Ectodermal cell (in vitro differentiated cells): Measurements from ENCODE around the gene TNFSF15.
"Not testable (repeated sequence)": the region's sequence is repeated elsewhere in the genome, so short reads cannot be mapped to it uniquely, and the experiment has no call there.

Experiments
- H3K27ac ChIP-seq: 2 replicates; pipeline ENCODE4 v1.7.0; 2013; ENCODE audit warnings: mild to moderate bottlenecking, low read depth, low read length; ENCODE audit not compliant: insufficient read depth, poor library complexity, severe bottlenecking
- H3K27me3 ChIP-seq: 2 replicates; pipeline ENCODE4 v1.7.0; 2013; ENCODE audit warnings: mild to moderate bottlenecking, low read length; ENCODE audit not compliant: insufficient read depth, control insufficient read depth, poor library complexity, severe bottlenecking
- H3K36me3 ChIP-seq: one replicate; pipeline ENCODE4 v1.7.0; 2013; ENCODE audit warnings: low read length; ENCODE audit not compliant: control insufficient read depth, insufficient read depth
- H3K4me1 ChIP-seq: one replicate; pipeline ENCODE4 v1.7.0; 2013; ENCODE audit warnings: low read length; ENCODE audit not compliant: control insufficient read depth, insufficient read depth
- H3K4me3 ChIP-seq: 2 replicates; pipeline ENCODE4 v1.7.0; 2013; ENCODE audit warnings: low read depth, low read length, control low read depth; ENCODE audit not compliant: insufficient read depth
- H3K9me3 ChIP-seq: 2 replicates; pipeline ENCODE4 v1.7.0; 2013; ENCODE audit warnings: mild to moderate bottlenecking, low read length, moderate library complexity; ENCODE audit not compliant: control insufficient read depth
- WGBS, 2 experiments: methylation state at CpG; one replicate each; pipeline ENCODE4 v1.1.7; 2013; ENCODE audit warnings: missing lambda C conversion rate in 2 of 2; 5-methylcytosine and 5-hydroxymethylcytosine counted together

TNFSF15 gene

GRCh38 chr9:114757984-114758383 is 47.9 kb downstream of the TNFSF15 start:
- no peaks in the 10 kb centered on the region for H3K27me3 ChIP-seq
- H3K4me3 ChIP-seq: no peak overlapping the region
- H3K4me1 ChIP-seq: no peaks in the 10 kb centered on the region
- WGBS, 2 experiments: 70 to 72% methylated on average over 9 of the region's 9 CpGs
- no peaks in the 10 kb centered on the region for H3K9me3 ChIP-seq
- H3K27ac ChIP-seq: no peak overlapping the region
- no peaks in the 10 kb centered on the region for H3K36me3 ChIP-seq

GRCh38 chr9:114757395-114757794 is 48.4 kb downstream of the TNFSF15 start:
- Histone ChIP-seq H3K27me3 (no peaks in the 10 kb centered on the region), H3K9me3 (no peaks in the 10 kb centered on the region), H3K4me3 (no peak overlapping the region), H3K4me1 (no peaks in the 10 kb centered on the region), H3K27ac (no peak overlapping the region), H3K36me3 (no peaks in the 10 kb centered on the region)
- WGBS, 2 experiments: 97 to 100% methylated on average over 2 of the region's 2 CpGs

DNA sequence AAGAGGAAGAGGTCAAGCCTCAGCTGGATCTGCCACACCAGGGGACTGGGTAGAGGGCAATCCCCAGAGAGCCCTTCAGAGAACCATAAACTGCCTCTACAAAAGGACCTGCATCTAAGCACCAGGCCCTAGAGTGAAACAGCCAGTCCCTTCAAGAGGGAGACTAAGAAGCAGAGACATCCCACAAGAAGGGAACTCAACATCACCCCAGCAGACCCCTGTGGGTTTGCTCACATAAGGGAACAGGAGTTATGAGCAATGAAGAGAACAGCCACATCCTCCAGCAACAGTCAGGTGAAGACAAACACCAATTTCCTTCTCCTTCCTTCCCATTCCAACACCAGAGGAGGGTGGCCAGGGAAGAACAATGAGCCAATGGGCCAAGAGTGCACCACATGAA is 48.9 kb downstream of the TNFSF15 start:
- Histone ChIP-seq H3K4me1 (no peaks in the 10 kb centered on the region), H3K27ac (no peak overlapping the region), H3K9me3 (no peaks in the 10 kb centered on the region)

DNA sequence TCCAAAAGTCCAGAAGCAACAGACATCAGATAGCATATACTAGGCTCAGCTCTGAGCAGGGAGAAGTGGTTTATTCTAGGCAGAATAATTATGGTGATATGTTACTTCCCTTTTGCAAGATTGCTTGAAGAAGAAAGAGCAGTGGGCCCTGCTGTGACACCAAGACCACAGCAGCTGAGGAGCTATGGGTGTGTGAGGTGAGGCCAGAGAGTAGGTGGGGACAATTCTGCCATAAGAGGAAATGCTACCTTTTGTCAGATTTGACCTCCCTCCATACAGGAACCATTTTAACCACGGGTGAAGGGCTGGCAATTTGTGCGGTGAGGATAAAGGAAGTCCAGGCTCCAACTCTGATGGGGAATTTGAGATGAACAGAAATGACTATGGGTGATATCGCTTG is 51.3 kb downstream of the TNFSF15 start:
- H3K4me3 ChIP-seq: no peak overlapping the region
- H3K4me1 ChIP-seq: no peaks in the 10 kb centered on the region
- no peaks in the 10 kb centered on the region for H3K36me3 ChIP-seq
- H3K27me3 ChIP-seq: no peaks in the 10 kb centered on the region
- 87 to 91% methylated on average over 3 of the region's 3 CpGs for WGBS, 2 experiments
- no peak overlapping the region for H3K27ac ChIP-seq
- H3K9me3 ChIP-seq: no peaks in the 10 kb centered on the region

More for the DNA sequence above, 48.9 kb downstream of the TNFSF15 start:
- H3K4me3 ChIP-seq: no peak overlapping the region
- H3K36me3 ChIP-seq: no peaks in the 10 kb centered on the region
- H3K27me3 ChIP-seq: no peaks in the 10 kb centered on the region

DNA sequence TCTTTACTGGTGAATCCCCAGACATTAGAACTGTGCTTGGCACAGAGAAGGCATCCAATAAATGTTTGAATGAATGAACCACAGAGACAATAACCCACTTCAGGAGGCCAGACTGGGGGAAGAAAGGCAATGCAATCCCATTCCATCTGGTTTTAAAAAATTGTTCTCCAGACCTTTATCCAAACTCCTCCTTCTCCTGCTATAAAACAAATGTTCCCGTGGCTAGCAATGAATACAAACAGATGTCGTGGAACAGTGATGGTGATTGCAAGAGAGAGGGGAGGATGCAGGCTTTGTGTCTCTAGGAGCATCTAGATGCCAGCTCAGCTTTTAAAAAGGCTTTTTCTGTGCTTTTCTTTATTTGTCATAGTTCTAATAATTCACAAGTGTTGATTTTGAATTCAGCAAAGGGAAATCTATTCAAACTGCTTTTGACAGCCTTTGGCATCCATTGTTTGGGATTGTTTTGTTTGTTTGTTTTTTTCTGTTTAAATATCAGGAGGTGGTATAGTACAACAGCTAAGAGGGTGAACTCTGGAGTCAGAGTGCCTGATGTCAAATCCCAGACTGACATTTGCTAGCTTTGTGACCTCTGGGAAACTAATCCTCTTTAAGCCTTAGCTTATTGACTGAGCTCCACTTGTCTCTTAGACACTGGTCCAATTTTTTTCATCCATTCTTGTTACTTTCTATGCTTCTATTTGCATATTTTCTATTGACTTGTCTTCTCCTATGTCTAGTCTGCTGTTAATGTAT is 59.1 kb downstream of the TNFSF15 start:
- H3K27ac ChIP-seq: no peak overlapping the region
- no peaks in the 10 kb centered on the region for H3K36me3 ChIP-seq
- 60 to 77% methylated on average over 2 of the region's 2 CpGs for WGBS, 2 experiments

DNA sequence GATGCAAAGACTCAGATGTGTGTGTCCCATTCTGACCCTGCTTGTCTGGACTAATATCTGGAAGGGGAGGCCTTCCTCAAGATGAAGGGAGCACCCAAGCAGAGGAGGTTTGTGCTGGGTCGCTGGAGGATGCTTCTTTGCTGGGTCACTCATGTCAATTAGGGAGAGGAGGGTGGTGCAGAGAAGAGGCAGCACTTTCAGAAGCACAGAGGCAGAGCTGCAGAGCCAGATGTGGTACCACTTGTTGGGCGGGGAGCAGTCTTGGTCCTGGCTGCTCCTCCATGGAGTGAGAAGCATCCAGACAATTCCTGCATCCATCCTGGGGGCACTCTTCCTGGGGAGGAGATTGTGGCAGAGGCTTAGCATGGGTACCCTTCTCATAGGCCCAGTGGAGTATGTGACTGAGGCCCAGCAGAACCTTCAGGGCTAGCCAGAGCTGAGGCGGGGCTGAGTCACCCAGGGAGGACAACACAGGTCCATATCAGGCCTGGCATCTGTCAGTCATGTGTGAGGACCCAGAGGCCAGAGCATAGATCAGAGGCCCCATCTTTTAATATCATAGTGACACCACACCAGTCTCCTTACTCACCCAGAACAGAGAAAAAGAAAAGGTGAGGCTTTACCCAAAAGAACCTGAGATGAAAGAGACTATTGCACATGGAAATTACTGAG is 59.8 kb downstream of the TNFSF15 start:
- H3K4me1 ChIP-seq: no peaks in the 10 kb centered on the region
- 71 to 72% methylated on average over 3 of the region's 3 CpGs for WGBS, 2 experiments
- no peaks in the 10 kb centered on the region for H3K36me3 ChIP-seq
- H3K27me3 ChIP-seq: no peaks in the 10 kb centered on the region
- no peak overlapping the region for H3K4me3 ChIP-seq
- no peaks in the 10 kb centered on the region for H3K9me3 ChIP-seq
- no peak overlapping the region for H3K27ac ChIP-seq

More for the DNA sequence above, 59.1 kb downstream of the TNFSF15 start:
- H3K4me3 ChIP-seq: no peak overlapping the region
- H3K9me3 ChIP-seq: no peaks in the 10 kb centered on the region
- H3K4me1 ChIP-seq: no peaks in the 10 kb centered on the region
- no peaks in the 10 kb centered on the region for H3K27me3 ChIP-seq

DNA sequence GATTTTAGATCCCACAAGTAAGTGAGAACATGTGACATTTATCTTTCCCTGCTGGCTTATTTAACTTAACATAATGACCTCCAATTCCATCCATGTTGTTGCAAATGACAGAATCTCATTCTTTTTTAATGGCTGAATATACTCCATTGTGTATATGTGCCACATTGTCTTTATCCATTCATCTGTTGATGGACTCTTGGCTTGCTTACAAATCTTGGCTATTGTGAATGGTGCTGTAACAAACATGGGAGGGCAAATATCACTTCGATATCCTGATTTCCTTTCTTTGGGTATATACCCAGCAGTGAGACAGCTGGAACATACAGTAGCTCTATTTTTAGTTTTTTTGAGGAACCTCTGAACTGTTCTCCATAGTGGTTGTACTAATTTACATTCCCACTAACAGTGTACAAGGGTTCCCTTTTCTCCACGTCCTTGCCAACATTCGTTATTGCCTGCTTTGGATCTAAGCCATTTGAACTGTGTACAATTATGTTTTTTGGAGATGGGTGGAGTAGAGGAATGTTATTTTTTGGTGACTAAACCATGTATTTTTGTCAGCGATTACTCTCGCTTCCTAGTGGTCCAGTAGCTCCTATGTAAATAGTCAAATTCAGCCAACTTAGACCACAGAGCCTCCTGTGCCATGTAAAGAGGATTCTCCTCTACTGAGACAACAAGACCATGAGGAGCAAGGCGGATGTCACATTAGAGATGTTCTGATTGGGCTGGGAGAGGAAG is 60.6 kb downstream of the TNFSF15 start:
- Histone ChIP-seq H3K27ac (no peak overlapping the region), H3K9me3 (no peaks in the 10 kb centered on the region), H3K27me3 (no peaks in the 10 kb centered on the region), H3K4me3 (no peak overlapping the region), H3K36me3 (no peaks in the 10 kb centered on the region), H3K4me1 (no peaks in the 10 kb centered on the region)
- WGBS, 2 experiments: 94% methylated on average over 6 of the region's 6 CpGs

GRCh38 chr9:114743446-114743845 is 62.4 kb downstream of the TNFSF15 start:
- no peaks in the 10 kb centered on the region for H3K36me3 ChIP-seq
- no peaks in the 10 kb centered on the region for H3K4me1 ChIP-seq
- H3K4me3 ChIP-seq: no peak overlapping the region
- no peak overlapping the region for H3K27ac ChIP-seq
- H3K9me3 ChIP-seq: no peaks in the 10 kb centered on the region
- WGBS, 2 experiments: 88 to 93% methylated on average over 3 of the region's 3 CpGs
- no peaks in the 10 kb centered on the region for H3K27me3 ChIP-seq

- 83% methylated on average over 1 of the region's 2 CpGs; no CpG with 5 or more reads in 1 of the 2 experiments for WGBS, 2 experiments
- no peaks in the 10 kb centered on the region for H3K36me3 ChIP-seq
- no peaks in the 10 kb centered on the region for H3K9me3 ChIP-seq
- H3K4me1 ChIP-seq: no peaks in the 10 kb centered on the region
- H3K4me3 ChIP-seq: no peak overlapping the region
- H3K27ac ChIP-seq: no peak overlapping the region
- no peaks in the 10 kb centered on the region for H3K27me3 ChIP-seq
These were observed 62.9 kb downstream of the TNFSF15 start for GRCh38 chr9:114742947-114743346.

DNA sequence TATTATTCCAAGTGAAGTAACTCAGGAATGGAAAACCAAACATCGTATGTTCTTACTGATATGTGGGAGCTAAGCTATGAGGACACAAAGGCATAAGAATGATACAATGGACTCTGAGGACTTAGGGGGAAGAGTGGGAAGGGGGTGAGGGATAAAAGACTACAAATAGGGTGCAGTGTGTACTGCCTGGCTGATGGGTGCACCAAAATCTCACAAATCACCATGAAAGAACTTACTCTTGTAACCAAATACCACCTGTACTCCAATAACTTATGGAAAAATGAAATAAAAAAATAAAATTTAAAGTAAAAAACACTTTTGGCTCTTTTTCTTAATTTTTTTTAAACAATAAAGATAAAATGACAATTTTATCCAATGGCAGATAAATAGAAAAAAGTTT is 64.3 kb downstream of the TNFSF15 start:
- 87 to 89% methylated on average over 1 of the region's 1 CpG for WGBS, 2 experiments
- H3K4me3 ChIP-seq, H3K9me3 ChIP-seq, H3K27me3 ChIP-seq, H3K36me3 ChIP-seq, H3K27ac ChIP-seq, H3K4me1 ChIP-seq: not testable (repeated sequence)
